Naive thymus-derived CD4-positive, alpha-beta T cell (primary cell): ENCODE data around the gene BEAN1. TPM values are rescaled to one million over a fixed set of nuclear protein-coding genes. Genes with fewer than 3 reads are reported as not detected.
A peak's percentile ranks its signal among the peaks of the same experiment; 100 is the strongest.

Experiments used
- ATAC-seq: fragments of 150-1000 bp; cut with Tn5 transposase; 2 replicates; pipeline ENCODE4 v1.10.0; 2021; ENCODE audit warnings: mild to moderate bottlenecking, moderate library complexity
- CTCF ChIA-PET: fragments of 350-600 bp; sonication (Branson Sonifier 250); formaldehyde crosslinking; loops from one replicate; lab custom pipeline; 2021; ENCODE audit warnings: antibody characterized with exemption; lab: Charles Lee
- POLR2A ChIA-PET: fragments of 350-600 bp; sonication (Branson Sonifier 250); formaldehyde crosslinking; loops from one replicate; lab custom pipeline; 2021; ENCODE audit warnings: antibody characterized with exemption, inconsistent platforms; lab: Charles Lee
- DNase-seq, 9 donors: peaks; one replicate each; pipeline versions ENCODE4 v3.0.0 to v3.0.0-alpha.2; 2020 to 2022; ENCODE audit warnings: mixed read lengths in 1 of 9
- H3K27ac ChIP-seq: one replicate; pipeline ENCODE4 v1.7.0; 2013; ENCODE audit warnings: mild to moderate bottlenecking, low read depth, low read length, moderate library complexity
- H3K27me3 ChIP-seq, 2 donors: one replicate each; pipeline ENCODE4 v1.7.0; 2013; ENCODE audit warnings: low read length in 2 of 2, mild to moderate bottlenecking in 2 of 2, moderate library complexity in 2 of 2; ENCODE audit not compliant: control insufficient read depth in 2 of 2, insufficient read depth in 2 of 2
- H3K36me3 ChIP-seq, 3 experiments: 1 replicate in 2 of 3; 2 replicates in 1 of 3; pipeline ENCODE4 v1.7.0; 2013; ENCODE audit warnings: low read length in 3 of 3, mild to moderate bottlenecking in 3 of 3, moderate library complexity in 1 of 3; ENCODE audit not compliant: insufficient read depth in 3 of 3, control insufficient read depth in 2 of 3
- H3K4me1 ChIP-seq, 2 donors: one replicate each; pipeline ENCODE4 v1.7.0; 2013; ENCODE audit warnings: low read length in 2 of 2, mild to moderate bottlenecking in 2 of 2, moderate library complexity in 1 of 2; ENCODE audit not compliant: control insufficient read depth in 2 of 2, insufficient read depth in 2 of 2
- H3K4me3 ChIP-seq: 2 replicates; pipeline ENCODE4 v1.7.0; 2013; ENCODE audit warnings: mild to moderate bottlenecking, low read length
- H3K9me3 ChIP-seq, 3 experiments: 1 replicate in 2 of 3; 2 replicates in 1 of 3; pipeline ENCODE4 v1.7.0; 2013; ENCODE audit warnings: low read length in 3 of 3; ENCODE audit not compliant: control insufficient read depth in 2 of 3
- H3K27ac Mint-ChIP-seq, 9 donors: one replicate each; pipeline ENCODE4 v1.8.0; 2020 to 2022; ENCODE audit warnings: mixed read lengths in 9 of 9, mild to moderate bottlenecking in 8 of 9, moderate library complexity in 5 of 9, inconsistent platforms in 2 of 9
- H3K27me3 Mint-ChIP-seq, 5 donors: one replicate each; pipeline ENCODE4 v1.8.0; 2021 to 2022; ENCODE audit warnings: mixed read lengths in 5 of 5, mild to moderate bottlenecking in 1 of 5
- H3K36me3 Mint-ChIP-seq, 5 donors: one replicate each; pipeline ENCODE4 v1.8.0; 2020 to 2022; ENCODE audit warnings: mixed read lengths in 5 of 5, mild to moderate bottlenecking in 3 of 5, inconsistent platforms in 1 of 5
- H3K4me1 Mint-ChIP-seq, 7 donors: one replicate each; pipeline ENCODE4 v1.8.0; 2020 to 2022; ENCODE audit warnings: mixed read lengths in 7 of 7, mild to moderate bottlenecking in 3 of 7, inconsistent platforms in 1 of 7
- H3K4me3 Mint-ChIP-seq, 10 donors: one replicate each; pipeline ENCODE4 v1.8.0; 2020 to 2022; ENCODE audit warnings: mild to moderate bottlenecking in 10 of 10, mixed read lengths in 10 of 10, moderate library complexity in 6 of 10, inconsistent platforms in 2 of 10
- H3K9me3 Mint-ChIP-seq, 11 donors: one replicate each; pipeline ENCODE4 v1.8.0; 2020 to 2022; ENCODE audit warnings: mixed read lengths in 11 of 11, mild to moderate bottlenecking in 4 of 11, inconsistent platforms in 1 of 11, moderate library complexity in 1 of 11
- intact Hi-C, 2 donors: fragments of 100-400 bp; cut with micrococcal nuclease; formaldehyde crosslinking; loops; one replicate each; pipeline ENCODE4 v1.15.1; 2023
- polyA plus RNA-seq, 2 donors: library from polyadenylated mRNA; unstranded; fragments of 300-500 nt; fragmentation: Illumina TruSeq; gene quantifications; one replicate each; pipeline ENCODE4 v1.2.3, GENCODE V29; 2021
- total RNA-seq, 6 experiments: library from RNA in 5 of 6; stranded (reverse) in 5 of 6; gene quantifications; 1 replicate in 5 of 6; 2 replicates in 1 of 6; pipeline ENCODE4 v1.2.3 and lab custom pipeline; 2021 to 2026

Gene BEAN1
- total and polyA plus RNA-seq, 7 experiments from 2014 or later = not detected

DNA sequence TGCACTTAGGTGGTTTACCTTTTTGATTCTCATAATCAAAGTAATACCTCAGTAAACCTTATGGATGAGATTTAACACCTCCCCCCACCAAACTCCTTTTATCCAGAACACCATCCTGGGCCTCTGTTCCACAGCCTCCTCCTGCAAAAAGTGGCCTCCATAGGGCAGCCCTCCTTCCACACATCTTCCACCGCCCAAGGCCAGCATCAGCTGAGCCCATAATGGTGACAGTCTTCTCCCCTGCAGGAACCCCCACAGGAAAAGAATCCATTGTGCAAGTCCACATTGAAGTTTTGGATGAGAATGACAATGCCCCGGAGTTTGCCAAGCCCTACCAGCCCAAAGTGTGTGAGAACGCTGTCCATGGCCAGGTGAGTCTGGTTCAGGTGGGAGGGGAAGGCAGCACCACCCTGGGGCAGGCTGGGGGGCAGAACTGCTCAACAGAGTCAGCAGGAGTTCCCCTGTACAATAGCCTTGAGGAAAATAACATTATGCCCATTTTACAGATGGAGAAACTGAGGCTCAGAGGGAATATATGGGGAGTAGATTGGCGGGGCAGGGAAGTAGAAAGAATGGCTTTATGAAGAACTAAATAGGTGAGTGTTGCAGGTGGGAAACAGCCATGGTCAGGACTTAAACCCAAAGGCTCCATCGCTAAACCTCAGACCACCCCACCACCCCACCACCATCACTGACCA is 29.2 kb upstream of the BEAN1 start:
- Histone ChIP-seq H3K27me3 (no peaks in the 10 kb centered on the region), H3K27ac (no peak overlapping the region), H3K4me1 (no peaks in the 10 kb centered on the region), H3K4me3 (no peak overlapping the region), H3K9me3 (no peaks in the 10 kb centered on the region), H3K36me3 (no peaks in the 10 kb centered on the region)
- Mint-ChIP-seq H3K36me3 (no peaks in the 10 kb centered on the region), H3K4me1 (no peaks in the 10 kb centered on the region), H3K4me3 (no peak overlapping the region), H3K27me3 (peaks cover 0 to 26% (median 11%) of the 10 kb centered on the region in 5 donors), H3K27ac (no peak overlapping the region), H3K9me3 (no peaks in the 10 kb centered on the region)
- intact Hi-C loops = no loop called here
- CTCF ChIA-PET = no interaction called here
- POLR2A ChIA-PET = no interaction called here
- DNase-seq (no peak), ATAC-seq (no peak)

DNA sequence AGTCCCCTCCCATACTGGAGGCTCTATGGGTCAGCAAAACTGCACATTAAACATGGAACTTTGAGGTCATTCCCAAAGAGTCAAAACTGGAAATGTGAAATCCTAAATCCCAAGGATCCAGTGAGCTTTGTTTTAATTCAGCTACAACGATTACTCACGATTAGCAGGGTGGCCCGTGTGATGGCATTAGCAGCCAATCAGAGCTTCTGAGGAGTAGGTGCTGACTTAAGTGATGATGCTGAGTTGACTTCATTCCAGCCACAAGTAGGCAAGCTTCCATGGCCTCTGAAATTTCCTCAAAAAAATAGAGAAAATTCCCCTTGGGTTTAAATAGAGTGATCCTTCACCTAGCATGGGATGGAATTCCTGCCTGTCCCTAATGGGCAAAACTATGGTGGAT is 28.1 kb upstream of the BEAN1 start:
- no peaks in the 10 kb centered on the region for H3K9me3 Mint-ChIP-seq
- Histone ChIP-seq H3K9me3 (no peaks in the 10 kb centered on the region), H3K4me1 (no peaks in the 10 kb centered on the region), H3K27ac (no peak overlapping the region), H3K4me3 (no peak overlapping the region), H3K27me3 (no peaks in the 10 kb centered on the region), H3K36me3 (no peaks in the 10 kb centered on the region)
- no peaks in the 10 kb centered on the region for H3K4me1 Mint-ChIP-seq
- intact Hi-C loops = no loop called here
- POLR2A ChIA-PET = no interaction called here
- ATAC-seq (no peak), DNase-seq (no peak)
- no peak overlapping the region for H3K27ac Mint-ChIP-seq
- no peaks in the 10 kb centered on the region for H3K36me3 Mint-ChIP-seq
- H3K4me3 Mint-ChIP-seq = no peak overlapping the region
- peaks cover 0 to 28% (median 12%) of the 10 kb centered on the region in 5 donors for H3K27me3 Mint-ChIP-seq
- CTCF ChIA-PET = interaction anchor here (0.6 to 1.6 kb wide), 2 partner anchors 10 to 76 kb away, joined by 4 to 5 read pairs; no protein-coding TSS in a partner anchor

- no peaks in the 10 kb centered on the region for H3K27me3 ChIP-seq
- CTCF ChIA-PET = interaction anchor here (0.6 to 1.6 kb wide), 2 partner anchors 11 to 76 kb away, joined by 3 to 4 read pairs; no protein-coding TSS in a partner anchor
- intact Hi-C loops = no loop called here
These were observed 27.2 kb upstream of the BEAN1 start for GRCh38 chr16:66399930-66400329.

DNA sequence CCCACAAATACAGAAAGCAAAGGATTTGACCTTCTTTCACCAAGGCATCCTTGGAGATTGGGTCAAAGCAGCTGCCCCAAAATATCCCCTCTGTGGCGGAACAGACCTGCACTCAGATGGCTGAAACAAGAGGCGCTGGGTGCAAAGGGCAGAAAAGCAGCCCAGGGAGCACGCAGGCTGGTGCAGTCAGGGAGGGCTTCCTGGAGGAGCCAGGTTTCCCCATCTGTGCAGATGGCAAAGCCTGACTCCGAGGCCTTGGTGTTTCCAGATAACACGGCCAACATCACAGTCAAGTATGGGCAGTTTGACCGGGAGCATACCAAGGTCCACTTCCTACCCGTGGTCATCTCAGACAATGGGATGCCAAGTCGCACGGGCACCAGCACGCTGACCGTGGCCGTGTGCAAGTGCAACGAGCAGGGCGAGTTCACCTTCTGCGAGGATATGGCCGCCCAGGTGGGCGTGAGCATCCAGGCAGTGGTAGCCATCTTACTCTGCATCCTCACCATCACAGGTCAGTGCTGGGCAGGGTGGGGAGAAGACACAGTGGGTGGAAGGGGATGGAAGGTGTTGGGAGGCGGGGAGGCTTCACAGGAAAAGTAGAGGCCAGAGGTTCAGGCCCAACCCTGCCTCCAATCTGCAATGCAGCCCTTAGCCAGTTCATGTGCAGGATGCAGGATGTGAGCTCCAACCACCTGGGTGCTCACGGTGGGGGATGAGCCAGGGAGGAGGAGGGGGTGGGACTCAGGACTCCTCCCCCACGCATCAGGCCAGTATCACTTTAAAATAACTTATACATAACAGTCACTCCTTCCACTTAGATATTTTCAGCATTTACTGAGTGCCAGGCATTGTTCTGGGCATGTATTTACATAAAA is 26.4 kb upstream of the BEAN1 start:
- ChIA-PET POLR2A (no interaction called here), CTCF (interaction anchor here (0.6 kb wide), 1 partner anchor 75 kb away, joined by 3 read pairs; no protein-coding TSS in a partner anchor)
- no peak for ATAC-seq
- Mint-ChIP-seq H3K9me3 (peaks cover 0 to 4% (median 0%) of the 10 kb centered on the region in 11 donors), H3K4me3 (no peak overlapping the region), H3K36me3 (no peaks in the 10 kb centered on the region), H3K27me3 (peaks cover 0 to 25% (median 15%) of the 10 kb centered on the region in 5 donors), H3K27ac (peak overlapping the region in 1 of 9 donors; percentile 25), H3K4me1 (no peaks in the 10 kb centered on the region)
- Histone ChIP-seq H3K4me1 (no peaks in the 10 kb centered on the region), H3K27me3 (no peaks in the 10 kb centered on the region), H3K27ac (no peak overlapping the region), H3K4me3 (no peak overlapping the region), H3K9me3 (no peaks in the 10 kb centered on the region), H3K36me3 (no peaks in the 10 kb centered on the region)
- DNase-seq = no peak
- intact Hi-C loops = no loop called here

More at GRCh38 chr16:66399930-66400329, 27.2 kb upstream of the BEAN1 start:
- no peaks in the 10 kb centered on the region for H3K36me3 ChIP-seq
- no peaks in the 10 kb centered on the region for H3K36me3 Mint-ChIP-seq
- H3K27ac Mint-ChIP-seq = no peak overlapping the region
- H3K4me3 ChIP-seq = no peak overlapping the region
- H3K27ac ChIP-seq = no peak overlapping the region
- POLR2A ChIA-PET = no interaction called here
- H3K4me1 ChIP-seq = no peaks in the 10 kb centered on the region
- no peak overlapping the region for H3K4me3 Mint-ChIP-seq
- no peak for ATAC-seq
- H3K9me3 Mint-ChIP-seq = peaks cover 0 to under 1% (median 0%) of the 10 kb centered on the region in 11 donors
- no peak for DNase-seq
- H3K9me3 ChIP-seq = no peaks in the 10 kb centered on the region
- peaks cover 0 to 24% (median 13%) of the 10 kb centered on the region in 5 donors for H3K27me3 Mint-ChIP-seq
- H3K4me1 Mint-ChIP-seq = no peaks in the 10 kb centered on the region

- H3K4me1 ChIP-seq = peaks cover 0 to under 1% of the 10 kb centered on the region in 2 donors
- H3K4me3 ChIP-seq = no peak overlapping the region
- peaks cover 0 to 4% (median 0%) of the 10 kb centered on the region in 7 donors for H3K4me1 Mint-ChIP-seq
- H3K27me3 Mint-ChIP-seq = peaks cover 0 to 24% (median 10%) of the 10 kb centered on the region in 5 donors
- H3K4me3 Mint-ChIP-seq = no peak overlapping the region
- ChIA-PET POLR2A (no interaction called here), CTCF (no interaction called here)
- ATAC-seq = no peak
- H3K36me3 Mint-ChIP-seq = no peaks in the 10 kb centered on the region
- H3K27me3 ChIP-seq = no peaks in the 10 kb centered on the region
- H3K27ac Mint-ChIP-seq = no peak overlapping the region
- intact Hi-C loops = no loop called here
- peaks cover 0 to 4% (median 0%) of the 10 kb centered on the region in 11 donors for H3K9me3 Mint-ChIP-seq
- no peaks in the 10 kb centered on the region for H3K36me3 ChIP-seq
- DNase-seq = no peak
- no peak overlapping the region for H3K27ac ChIP-seq
- H3K9me3 ChIP-seq = no peaks in the 10 kb centered on the region
These were observed 25.5 kb upstream of the BEAN1 start for GRCh38 chr16:66401610-66402009.

- Mint-ChIP-seq H3K4me3 (no peak overlapping the region), H3K27me3 (peaks cover 0 to 21% (median 10%) of the 10 kb centered on the region in 5 donors), H3K36me3 (no peaks in the 10 kb centered on the region), H3K27ac (no peak overlapping the region), H3K4me1 (peaks cover 3 to 8% (median 4%) of the 10 kb centered on the region in 7 donors), H3K9me3 (peaks cover 0 to 4% (median 0%) of the 10 kb centered on the region in 11 donors)
- H3K4me3 ChIP-seq = no peak overlapping the region
- POLR2A ChIA-PET = no interaction called here
- CTCF ChIA-PET = no interaction called here
- H3K4me1 ChIP-seq = peaks cover 4 to 6% of the 10 kb centered on the region in 2 donors
- ATAC-seq = no peak
- intact Hi-C loops = no loop called here
- no peak overlapping the region for H3K27ac ChIP-seq
- no peaks in the 10 kb centered on the region for H3K36me3 ChIP-seq
- no peaks in the 10 kb centered on the region for H3K27me3 ChIP-seq
- no peak for DNase-seq
- H3K9me3 ChIP-seq = no peaks in the 10 kb centered on the region
These were observed 24.9 kb upstream of the BEAN1 start for GRCh38 chr16:66402166-66402565.
